Kidney epithelial cell (primary cell): ENCODE measurements around the gene DNMT3L. TPM values are rescaled to one million over a fixed set of nuclear protein-coding genes. Genes with fewer than 3 reads are reported as not detected.

ENCODE experiments used
- DNase-seq: peaks from one replicate; pipeline ENCODE4 v3.0.0-alpha.2; 2010; ENCODE audit warnings: low read depth
- H3K27me3 ChIP-seq: 2 replicates; pipeline ENCODE4 v1.6.0; 2011; ENCODE audit warnings: low read length; ENCODE audit not compliant: control insufficient read depth, insufficient read depth
- H3K36me3 ChIP-seq: 2 replicates; pipeline ENCODE4 v1.5.1; 2011; ENCODE audit warnings: low read length; ENCODE audit not compliant: control insufficient read depth, insufficient read depth
- H3K4me3 ChIP-seq: 2 replicates; pipeline ENCODE4 v1.5.1; 2011; ENCODE audit warnings: low read depth, mild to moderate bottlenecking, control low read depth, low read length
- total RNA-seq: library from RNA; depleted of rRNA; stranded (reverse); fragments of >200 nt; gene quantifications from 2 replicates; pipeline ENCODE4 v1.2.3, GENCODE V29; 2015
- TF ChIP-seq, protein P1 (sequence below): IDR thresholded peaks from 2 replicates; pipeline ENCODE4 v1.5.1; 2011; ENCODE audit warnings: mild to moderate bottlenecking, moderate library complexity, low read length, control low read depth, inconsistent platforms; ENCODE audit not compliant: insufficient read depth, poor library complexity, severe bottlenecking

Gene DNMT3L
- total RNA-seq, 1 donor from 2014 or later = not detected

GRCh38 chr21:44289381-44290010 lies 27.8 kb upstream of the DNMT3L start:
- peaks cover 56% of the 10 kb centered on the region for H3K27me3 ChIP-seq
- no peaks in the 10 kb centered on the region for H3K36me3 ChIP-seq
- no peak for DNase-seq
- TF ChIP-seq, protein P1, sequence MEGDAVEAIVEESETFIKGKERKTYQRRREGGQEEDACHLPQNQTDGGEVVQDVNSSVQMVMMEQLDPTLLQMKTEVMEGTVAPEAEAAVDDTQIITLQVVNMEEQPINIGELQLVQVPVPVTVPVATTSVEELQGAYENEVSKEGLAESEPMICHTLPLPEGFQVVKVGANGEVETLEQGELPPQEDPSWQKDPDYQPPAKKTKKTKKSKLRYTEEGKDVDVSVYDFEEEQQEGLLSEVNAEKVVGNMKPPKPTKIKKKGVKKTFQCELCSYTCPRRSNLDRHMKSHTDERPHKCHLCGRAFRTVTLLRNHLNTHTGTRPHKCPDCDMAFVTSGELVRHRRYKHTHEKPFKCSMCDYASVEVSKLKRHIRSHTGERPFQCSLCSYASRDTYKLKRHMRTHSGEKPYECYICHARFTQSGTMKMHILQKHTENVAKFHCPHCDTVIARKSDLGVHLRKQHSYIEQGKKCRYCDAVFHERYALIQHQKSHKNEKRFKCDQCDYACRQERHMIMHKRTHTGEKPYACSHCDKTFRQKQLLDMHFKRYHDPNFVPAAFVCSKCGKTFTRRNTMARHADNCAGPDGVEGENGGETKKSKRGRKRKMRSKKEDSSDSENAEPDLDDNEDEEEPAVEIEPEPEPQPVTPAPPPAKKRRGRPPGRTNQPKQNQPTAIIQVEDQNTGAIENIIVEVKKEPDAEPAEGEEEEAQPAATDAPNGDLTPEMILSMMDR = no peak
- no peak overlapping the region for H3K4me3 ChIP-seq

DNA sequence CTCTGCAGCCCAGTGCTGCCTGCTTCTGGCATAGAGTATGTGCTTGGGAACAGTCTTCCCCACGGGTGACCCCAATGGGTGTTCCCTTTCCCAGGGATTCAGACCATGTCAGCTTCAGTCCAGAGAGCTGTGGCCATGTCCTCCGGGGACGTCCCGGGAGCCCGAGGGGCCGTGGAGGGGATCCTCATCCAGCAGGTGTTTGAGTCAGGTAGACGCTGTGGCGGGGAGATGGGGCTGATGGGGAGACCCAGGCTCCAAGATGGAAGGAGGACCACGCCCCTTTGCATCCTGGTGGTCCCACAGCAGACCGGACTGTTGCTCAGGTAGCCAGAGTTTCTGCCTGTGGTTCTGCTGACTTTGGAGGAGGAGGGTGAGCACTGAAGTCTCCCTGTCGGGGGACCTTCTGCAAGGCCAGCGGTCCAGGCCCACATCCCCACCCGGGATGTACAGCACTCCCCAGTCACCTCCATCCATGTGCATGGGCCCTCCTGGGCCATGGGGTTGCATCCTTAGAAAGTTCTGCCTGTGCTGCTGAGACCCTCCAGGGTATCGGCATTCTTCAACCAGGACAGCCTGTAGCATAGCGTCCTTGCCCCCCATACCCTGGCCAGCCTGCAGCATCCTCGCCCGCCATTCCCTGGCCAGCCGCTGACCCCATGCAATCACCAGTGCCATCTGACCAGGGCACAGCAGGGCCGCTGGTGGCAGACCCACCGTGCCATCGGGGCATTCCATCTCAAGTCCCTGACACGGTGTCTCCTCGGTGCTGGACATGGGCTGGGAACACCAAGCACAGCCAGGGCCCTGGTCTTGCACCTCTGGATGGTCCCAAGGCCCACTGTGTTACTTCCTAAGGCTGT lies 26.8 kb upstream of the DNMT3L start:
- DNase-seq = no peak
- peaks cover 57% of the 10 kb centered on the region for H3K27me3 ChIP-seq
- TF ChIP-seq, protein P1 = no peak
- H3K4me3 ChIP-seq = no peak overlapping the region
- H3K36me3 ChIP-seq = no peaks in the 10 kb centered on the region

DNA sequence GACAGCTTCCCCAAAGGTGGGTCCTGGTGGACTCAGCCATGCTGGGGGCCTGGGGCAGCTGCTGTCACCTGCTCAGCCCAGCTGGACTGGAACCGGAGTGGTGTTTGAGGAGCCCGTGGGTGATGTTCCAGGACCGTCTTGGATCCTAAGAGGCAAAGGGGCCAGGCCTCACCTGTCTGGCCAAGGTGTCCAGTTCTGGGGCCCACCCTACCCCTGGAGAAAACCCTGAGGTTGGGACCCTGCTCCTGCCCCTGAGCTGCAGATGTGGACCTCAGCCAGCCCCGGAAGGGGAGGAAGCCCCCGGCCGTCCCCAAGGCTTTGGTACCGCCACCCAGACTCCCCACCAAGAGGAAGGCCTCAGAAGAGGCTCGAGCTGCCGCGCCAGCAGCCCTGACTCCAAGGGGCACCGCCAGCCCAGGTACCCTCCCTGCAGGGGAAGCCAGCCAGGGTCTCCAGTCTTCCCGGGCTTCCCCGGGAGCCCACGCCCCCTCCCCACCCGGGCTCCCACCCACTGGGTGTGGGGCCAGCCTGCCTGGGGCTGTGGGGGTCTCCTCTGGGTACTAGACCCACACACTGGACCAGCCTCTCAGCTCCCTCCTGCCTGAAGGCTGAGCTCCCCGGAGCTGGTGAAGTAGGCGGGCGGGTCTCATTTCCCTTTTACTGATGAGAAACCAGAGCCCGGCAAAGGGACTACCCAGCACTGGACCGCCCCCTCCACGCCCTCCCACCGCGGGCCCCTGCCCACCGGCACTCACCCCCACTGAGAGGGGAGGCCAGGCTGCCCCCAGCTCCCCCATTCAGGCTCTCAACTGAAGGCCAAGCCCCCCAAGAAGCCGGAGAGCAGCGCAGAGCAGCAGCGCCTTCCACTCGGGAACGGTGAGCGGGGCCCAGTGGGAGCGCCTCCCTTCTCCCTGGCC lies 25.3 kb upstream of the DNMT3L start:
- no peak for DNase-seq
- no peak overlapping the region for H3K4me3 ChIP-seq
- peaks cover 49% of the 10 kb centered on the region for H3K27me3 ChIP-seq
- no peaks in the 10 kb centered on the region for H3K36me3 ChIP-seq
- TF ChIP-seq, protein P1 = no peak

DNA sequence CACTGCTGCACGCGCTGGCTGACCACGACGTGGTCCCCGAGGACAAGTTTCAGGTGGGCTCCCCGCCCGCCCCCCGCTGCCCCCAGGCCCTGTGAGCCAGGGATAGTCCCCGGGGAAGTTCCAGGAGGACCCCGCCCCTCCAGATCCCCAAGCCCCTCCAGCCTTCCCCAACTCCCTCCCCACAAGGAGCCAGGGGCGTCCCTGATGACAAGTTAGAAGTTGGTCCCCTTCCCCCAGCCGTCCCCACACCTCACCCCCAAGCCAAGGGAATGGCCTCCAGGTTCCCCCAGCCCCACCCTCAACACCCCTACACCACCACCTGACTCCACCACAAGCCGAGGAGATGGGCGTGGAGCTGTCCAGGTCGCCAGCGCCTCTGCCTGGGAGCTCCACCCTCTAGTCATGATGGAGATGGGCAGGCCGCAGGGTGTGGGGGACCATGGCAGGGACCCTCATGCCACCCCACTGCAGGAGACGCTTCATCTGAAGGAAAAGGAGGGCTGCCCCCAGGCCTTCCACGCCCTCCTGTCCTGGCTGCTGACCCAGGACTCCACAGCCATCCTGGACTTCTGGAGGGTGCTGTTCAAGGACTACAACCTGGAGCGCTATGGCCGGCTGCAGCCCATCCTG lies 24.5 kb upstream of the DNMT3L start:
- Histone ChIP-seq H3K36me3 (no peaks in the 10 kb centered on the region), H3K4me3 (no peak overlapping the region), H3K27me3 (peaks cover 42% of the 10 kb centered on the region)
- DNase-seq = no peak
- TF ChIP-seq, protein P1 = no peak

DNA sequence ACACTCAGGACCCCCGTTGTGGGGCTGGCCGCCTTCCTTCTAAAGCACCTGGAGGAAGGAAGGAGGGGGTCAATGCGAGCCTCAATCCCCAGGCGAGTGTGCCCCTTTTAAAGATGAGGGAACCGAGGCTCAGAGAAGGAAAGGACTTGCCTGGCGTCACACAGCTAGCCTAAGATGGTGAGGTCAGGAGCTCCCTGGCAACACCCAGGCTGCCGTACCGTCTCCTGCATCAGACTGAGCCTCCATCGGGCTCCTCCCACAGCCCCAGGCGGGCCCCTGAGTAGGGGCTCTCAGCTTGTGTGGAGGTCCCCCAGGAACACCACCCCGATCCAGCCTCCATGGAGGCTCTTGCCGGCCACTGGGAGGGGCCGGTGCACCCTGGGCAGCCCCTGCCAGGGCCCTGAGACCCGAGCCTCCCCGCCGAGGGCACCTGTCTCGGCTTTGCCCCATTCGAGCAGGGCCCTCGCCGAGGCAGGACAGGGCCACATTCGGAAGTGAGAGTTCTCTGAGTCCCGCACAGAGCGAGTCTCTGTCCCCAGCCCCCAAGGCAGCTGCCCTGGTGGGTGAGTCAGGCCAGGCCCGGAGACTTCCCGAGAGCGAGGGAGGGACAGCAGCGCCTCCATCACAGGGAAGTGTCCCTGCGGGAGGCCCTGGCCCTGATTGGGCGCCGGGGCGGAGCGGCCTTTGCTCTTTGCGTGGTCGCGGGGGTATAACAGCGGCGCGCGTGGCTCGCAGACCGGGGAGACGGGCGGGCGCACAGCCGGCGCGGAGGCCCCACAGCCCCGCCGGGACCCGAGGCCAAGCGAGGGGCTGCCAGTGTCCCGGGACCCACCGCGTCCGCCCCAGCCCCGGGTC lies 23.7 kb upstream of the DNMT3L start, which contains the start of gene AIRE:
Gene AIRE, plus strand, starts transcription at position 739 of the 855 bp plus-strand sequence. CDS start 131 bp downstream, outside the sequence.
- H3K36me3 ChIP-seq = no peaks in the 10 kb centered on the region
- DNase-seq = no peak
- peaks cover 36% of the 10 kb centered on the region for H3K27me3 ChIP-seq
- H3K4me3 ChIP-seq = no peak within 1 kb of the TSS
- TF ChIP-seq, protein P1 = no peak
